CD8-positive, alpha-beta memory T cell (primary cell): ENCODE results near the gene NPAS3. TPM values are rescaled to one million over a fixed set of nuclear protein-coding genes. Genes with fewer than 3 reads are reported as not detected.

Experiments used
- CTCF ChIA-PET: fragments of 350-600 bp; sonication (Branson Sonifier 250); formaldehyde crosslinking; loops from one replicate; lab custom pipeline; 2021; ENCODE audit warnings: antibody characterized with exemption; lab: Charles Lee
- POLR2A ChIA-PET: fragments of 350-600 bp; sonication (Branson Sonifier 250); formaldehyde crosslinking; loops from one replicate; lab custom pipeline; 2021; ENCODE audit warnings: antibody characterized with exemption; lab: Charles Lee
- DNase-seq, 5 donors: peaks; one replicate each; pipeline versions ENCODE4 v3.0.0 to v3.0.0-alpha.2; 2020 to 2022; ENCODE audit warnings: mixed read lengths in 1 of 5
- H3K27ac ChIP-seq: one replicate; pipeline ENCODE4 v1.7.0; 2013; ENCODE audit warnings: low read depth, mild to moderate bottlenecking, low read length, moderate library complexity
- H3K27me3 ChIP-seq: 2 replicates; pipeline ENCODE4 v1.7.0; 2013; ENCODE audit warnings: low read length, mild to moderate bottlenecking; ENCODE audit not compliant: insufficient read depth, poor library complexity, severe bottlenecking
- H3K36me3 ChIP-seq: 2 replicates; pipeline ENCODE4 v1.7.0; 2013; ENCODE audit warnings: mild to moderate bottlenecking, low read length, moderate library complexity; ENCODE audit not compliant: insufficient read depth
- H3K4me1 ChIP-seq: 2 replicates; pipeline ENCODE4 v1.7.0; 2013; ENCODE audit warnings: mild to moderate bottlenecking, low read length, moderate library complexity; ENCODE audit not compliant: insufficient read depth
- H3K4me3 ChIP-seq: 2 replicates; pipeline ENCODE4 v1.7.0; 2013; ENCODE audit warnings: mild to moderate bottlenecking, low read length
- H3K9me3 ChIP-seq: 2 replicates; pipeline ENCODE4 v1.7.0; 2013; ENCODE audit warnings: mild to moderate bottlenecking, low read length
- H3K27ac Mint-ChIP-seq, 8 donors: one replicate each; pipeline ENCODE4 v1.8.0; 2020 to 2021; ENCODE audit warnings: mixed read lengths in 8 of 8, mild to moderate bottlenecking in 6 of 8, inconsistent platforms in 3 of 8, moderate library complexity in 3 of 8
- H3K27me3 Mint-ChIP-seq, 2 donors: one replicate each; pipeline ENCODE4 v1.8.0; 2020 to 2021; ENCODE audit warnings: mixed read lengths in 2 of 2, mild to moderate bottlenecking in 1 of 2, moderate library complexity in 1 of 2
- H3K36me3 Mint-ChIP-seq, 3 donors: one replicate each; pipeline ENCODE4 v1.8.0; 2020 to 2021; ENCODE audit warnings: mixed read lengths in 3 of 3, inconsistent platforms in 1 of 3, mild to moderate bottlenecking in 1 of 3
- H3K4me1 Mint-ChIP-seq, 3 donors: one replicate each; pipeline ENCODE4 v1.8.0; 2020 to 2021; ENCODE audit warnings: mixed read lengths in 3 of 3, inconsistent platforms in 1 of 3, mild to moderate bottlenecking in 1 of 3
- H3K4me3 Mint-ChIP-seq, 7 donors: one replicate each; pipeline ENCODE4 v1.8.0; 2020 to 2021; ENCODE audit warnings: mixed read lengths in 7 of 7, mild to moderate bottlenecking in 6 of 7, moderate library complexity in 4 of 7, inconsistent platforms in 2 of 7
- H3K9me3 Mint-ChIP-seq, 5 donors: one replicate each; pipeline ENCODE4 v1.8.0; 2020 to 2022; ENCODE audit warnings: mixed read lengths in 5 of 5, mild to moderate bottlenecking in 3 of 5, moderate library complexity in 2 of 5, inconsistent platforms in 1 of 5
- polyA plus RNA-seq: library from polyadenylated mRNA; unstranded; fragments of 300-500 nt; fragmentation: Illumina TruSeq; gene quantifications from one replicate; pipeline ENCODE4 v1.2.3, GENCODE V29; 2021
- total RNA-seq, 2 experiments: library from RNA; stranded (reverse); gene quantifications; one replicate each; pipeline ENCODE4 v1.2.3, GENCODE V29; 2021

The NPAS3 gene
- total and polyA plus RNA-seq, 3 experiments from 2014 or later = not detected

GRCh38 chr14:33134975-33135374 lies 196.3 kb downstream of the NPAS3 start:
- Histone ChIP-seq H3K4me1 (no peaks in the 10 kb centered on the region), H3K4me3 (no peak overlapping the region), H3K27ac (no peak overlapping the region), H3K27me3 (no peaks in the 10 kb centered on the region), H3K9me3 (no peaks in the 10 kb centered on the region), H3K36me3 (no peaks in the 10 kb centered on the region)
- POLR2A ChIA-PET = no interaction called here
- H3K9me3 Mint-ChIP-seq = peaks cover 4 to 13% (median 7%) of the 10 kb centered on the region in 5 donors
- no peak for DNase-seq
- no peak overlapping the region for H3K4me3 Mint-ChIP-seq
- CTCF ChIA-PET = no interaction called here
- H3K27me3 Mint-ChIP-seq = no peaks in the 10 kb centered on the region
- H3K36me3 Mint-ChIP-seq = no peaks in the 10 kb centered on the region
- H3K27ac Mint-ChIP-seq = no peak overlapping the region
- H3K4me1 Mint-ChIP-seq = no peaks in the 10 kb centered on the region

- no peak for DNase-seq
- Mint-ChIP-seq H3K27ac (no peak overlapping the region), H3K27me3 (no peaks in the 10 kb centered on the region), H3K36me3 (no peaks in the 10 kb centered on the region), H3K9me3 (peaks cover 4 to 19% (median 6%) of the 10 kb centered on the region in 5 donors), H3K4me1 (no peaks in the 10 kb centered on the region), H3K4me3 (no peak overlapping the region)
- H3K36me3 ChIP-seq = no peaks in the 10 kb centered on the region
- H3K4me1 ChIP-seq = no peaks in the 10 kb centered on the region
- no peak overlapping the region for H3K27ac ChIP-seq
- no peaks in the 10 kb centered on the region for H3K27me3 ChIP-seq
- POLR2A ChIA-PET = no interaction called here
- no peak overlapping the region for H3K4me3 ChIP-seq
- no peaks in the 10 kb centered on the region for H3K9me3 ChIP-seq
- CTCF ChIA-PET = no interaction called here
Measured at GRCh38 chr14:33150666-33151428, 212.2 kb downstream of the NPAS3 start.

GRCh38 chr14:33163109-33163508 lies 224.4 kb downstream of the NPAS3 start:
- Histone ChIP-seq H3K27ac (no peak overlapping the region), H3K27me3 (no peaks in the 10 kb centered on the region), H3K4me1 (no peaks in the 10 kb centered on the region), H3K9me3 (no peaks in the 10 kb centered on the region), H3K4me3 (no peak overlapping the region), H3K36me3 (no peaks in the 10 kb centered on the region)
- Mint-ChIP-seq H3K27me3 (no peaks in the 10 kb centered on the region), H3K4me1 (no peaks in the 10 kb centered on the region), H3K4me3 (no peak overlapping the region), H3K36me3 (no peaks in the 10 kb centered on the region), H3K27ac (no peak overlapping the region), H3K9me3 (peaks cover 2 to 17% (median 4%) of the 10 kb centered on the region in 5 donors)
- no peak for DNase-seq
- POLR2A ChIA-PET = no interaction called here
- CTCF ChIA-PET = no interaction called here

GRCh38 chr14:33163600-33163999 lies 224.9 kb downstream of the NPAS3 start:
- POLR2A ChIA-PET = no interaction called here
- no peak overlapping the region for H3K4me3 Mint-ChIP-seq
- no peaks in the 10 kb centered on the region for H3K27me3 Mint-ChIP-seq
- no peak overlapping the region for H3K4me3 ChIP-seq
- no peak for DNase-seq
- no peaks in the 10 kb centered on the region for H3K36me3 ChIP-seq
- H3K36me3 Mint-ChIP-seq = no peaks in the 10 kb centered on the region
- CTCF ChIA-PET = no interaction called here
- no peak overlapping the region for H3K27ac Mint-ChIP-seq
- H3K9me3 Mint-ChIP-seq = peaks cover 0 to 17% (median 2%) of the 10 kb centered on the region in 5 donors
- no peaks in the 10 kb centered on the region for H3K27me3 ChIP-seq
- H3K4me1 ChIP-seq = no peaks in the 10 kb centered on the region
- no peaks in the 10 kb centered on the region for H3K9me3 ChIP-seq
- no peaks in the 10 kb centered on the region for H3K4me1 Mint-ChIP-seq
- no peak overlapping the region for H3K27ac ChIP-seq

GRCh38 chr14:33165144-33165925 lies 226.7 kb downstream of the NPAS3 start:
- ChIA-PET POLR2A (no interaction called here), CTCF (no interaction called here)
- Mint-ChIP-seq H3K36me3 (no peaks in the 10 kb centered on the region), H3K4me3 (no peak overlapping the region), H3K27me3 (no peaks in the 10 kb centered on the region), H3K9me3 (peaks cover 0 to 18% (median 3%) of the 10 kb centered on the region in 5 donors), H3K4me1 (no peaks in the 10 kb centered on the region), H3K27ac (no peak overlapping the region)
- no peaks in the 10 kb centered on the region for H3K4me1 ChIP-seq
- H3K27ac ChIP-seq = no peak overlapping the region
- no peak for DNase-seq
- H3K4me3 ChIP-seq = no peak overlapping the region
- H3K36me3 ChIP-seq = no peaks in the 10 kb centered on the region
- no peaks in the 10 kb centered on the region for H3K27me3 ChIP-seq
- H3K9me3 ChIP-seq = no peaks in the 10 kb centered on the region

GRCh38 chr14:33165926-33166289 lies 227.2 kb downstream of the NPAS3 start:
- no peaks in the 10 kb centered on the region for H3K27me3 ChIP-seq
- no peaks in the 10 kb centered on the region for H3K4me1 ChIP-seq
- Mint-ChIP-seq H3K27me3 (no peaks in the 10 kb centered on the region), H3K4me3 (no peak overlapping the region), H3K36me3 (no peaks in the 10 kb centered on the region), H3K27ac (no peak overlapping the region), H3K9me3 (peaks cover 0 to 20% (median 6%) of the 10 kb centered on the region in 5 donors), H3K4me1 (no peaks in the 10 kb centered on the region)
- no peaks in the 10 kb centered on the region for H3K36me3 ChIP-seq
- no peak for DNase-seq
- ChIA-PET POLR2A (no interaction called here), CTCF (no interaction called here)
- H3K27ac ChIP-seq = no peak overlapping the region
- no peaks in the 10 kb centered on the region for H3K9me3 ChIP-seq
- no peak overlapping the region for H3K4me3 ChIP-seq

GRCh38 chr14:33175951-33176350 lies 237.3 kb downstream of the NPAS3 start:
- no peaks in the 10 kb centered on the region for H3K4me1 ChIP-seq
- H3K36me3 Mint-ChIP-seq = no peaks in the 10 kb centered on the region
- H3K27ac ChIP-seq = no peak overlapping the region
- peaks cover 0 to 29% (median 9%) of the 10 kb centered on the region in 5 donors for H3K9me3 Mint-ChIP-seq
- no peak overlapping the region for H3K4me3 Mint-ChIP-seq
- H3K9me3 ChIP-seq = no peaks in the 10 kb centered on the region
- no peaks in the 10 kb centered on the region for H3K27me3 Mint-ChIP-seq
- no peak overlapping the region for H3K4me3 ChIP-seq
- H3K27ac Mint-ChIP-seq = no peak overlapping the region
- no peaks in the 10 kb centered on the region for H3K27me3 ChIP-seq
- no peaks in the 10 kb centered on the region for H3K36me3 ChIP-seq
- H3K4me1 Mint-ChIP-seq = no peaks in the 10 kb centered on the region
- no peak for DNase-seq
- CTCF ChIA-PET = no interaction called here
- POLR2A ChIA-PET = no interaction called here

GRCh38 chr14:33184587-33184986 lies 245.9 kb downstream of the NPAS3 start:
- Mint-ChIP-seq H3K9me3 (peaks cover 0 to 9% (median 6%) of the 10 kb centered on the region in 5 donors), H3K36me3 (no peaks in the 10 kb centered on the region), H3K4me3 (no peak overlapping the region), H3K4me1 (no peaks in the 10 kb centered on the region), H3K27ac (no peak overlapping the region), H3K27me3 (no peaks in the 10 kb centered on the region)
- Histone ChIP-seq H3K36me3 (no peaks in the 10 kb centered on the region), H3K27ac (no peak overlapping the region), H3K27me3 (no peaks in the 10 kb centered on the region), H3K4me3 (no peak overlapping the region), H3K9me3 (no peaks in the 10 kb centered on the region), H3K4me1 (no peaks in the 10 kb centered on the region)
- DNase-seq = no peak
- POLR2A ChIA-PET = no interaction called here
- CTCF ChIA-PET = no interaction called here
